Astrocyte (in vitro differentiated cells and primary cell): ENCODE results near the gene CRADD. TPM values are rescaled to one million over a fixed set of nuclear protein-coding genes. Genes with fewer than 3 reads are reported as not detected.

Experiments
- DNase-seq: peaks from one replicate; pipeline ENCODE4 v3.0.0-alpha.2; 2010; ENCODE audit warnings: low read depth
- FAIRE-seq: peaks from 2 replicates; lab custom pipeline; 2011; peaks lifted over from hg19 to GRCh38; lab: Jason Lieb, UNC
- H2AFZ ChIP-seq: 2 replicates; pipeline ENCODE4 v1.6.0; 2012; ENCODE audit warnings: low read depth, low read length, inconsistent platforms
- H3K27ac ChIP-seq: 2 replicates; pipeline ENCODE4 v1.5.1; 2011; ENCODE audit warnings: low read depth, low read length, inconsistent platforms
- H3K27me3 ChIP-seq: 2 replicates; pipeline ENCODE4 v1.6.0; 2011; ENCODE audit warnings: low read length, inconsistent platforms; ENCODE audit not compliant: insufficient read depth
- H3K36me3 ChIP-seq: 2 replicates; pipeline ENCODE4 v1.5.1; 2011; ENCODE audit warnings: low read length, inconsistent platforms; ENCODE audit not compliant: insufficient read depth
- H3K4me1 ChIP-seq: 2 replicates; pipeline ENCODE4 v1.5.1; 2011; ENCODE audit warnings: low read length, inconsistent platforms; ENCODE audit not compliant: insufficient read depth
- H3K4me2 ChIP-seq: 2 replicates; pipeline ENCODE4 v1.6.0; 2012; ENCODE audit warnings: low read length, inconsistent platforms
- H3K4me3 ChIP-seq: 2 replicates; pipeline ENCODE4 v1.5.1; 2011; ENCODE audit warnings: low read depth, mild to moderate bottlenecking, low read length, inconsistent platforms; ENCODE audit not compliant: insufficient read depth
- H3K79me2 ChIP-seq: 2 replicates; pipeline ENCODE4 v1.6.0; 2012; ENCODE audit warnings: mild to moderate bottlenecking, low read length, inconsistent platforms; ENCODE audit not compliant: insufficient read depth
- H3K9ac ChIP-seq: 2 replicates; pipeline ENCODE4 v1.6.0; 2012; ENCODE audit warnings: mild to moderate bottlenecking, low read length, inconsistent platforms
- H3K9me3 ChIP-seq: 2 replicates; pipeline ENCODE4 v1.5.1; 2012; ENCODE audit warnings: low read depth, mild to moderate bottlenecking, low read length, inconsistent platforms; ENCODE audit not compliant: insufficient read depth
- H4K20me1 ChIP-seq: 2 replicates; pipeline ENCODE4 v1.6.0; 2012; ENCODE audit warnings: low read length, inconsistent platforms; ENCODE audit not compliant: insufficient read depth
- H3K27ac Mint-ChIP-seq: one replicate; pipeline ENCODE4 v1.8.0; 2021; ENCODE audit warnings: mild to moderate bottlenecking, mixed read lengths; ENCODE audit not compliant: unreplicated experiment
- H3K27me3 Mint-ChIP-seq: one replicate; pipeline ENCODE4 v1.8.0; 2021; ENCODE audit warnings: low read depth, mixed read lengths; ENCODE audit not compliant: unreplicated experiment
- H3K36me3 Mint-ChIP-seq: one replicate; pipeline ENCODE4 v1.8.0; 2021; ENCODE audit warnings: low read depth, mixed read lengths; ENCODE audit not compliant: unreplicated experiment
- H3K4me1 Mint-ChIP-seq: one replicate; pipeline ENCODE4 v1.8.0; 2021; ENCODE audit warnings: low read depth, mixed read lengths; ENCODE audit not compliant: unreplicated experiment
- H3K4me3 Mint-ChIP-seq: one replicate; pipeline ENCODE4 v1.8.0; 2021; ENCODE audit warnings: mild to moderate bottlenecking, moderate library complexity, mixed read lengths; ENCODE audit not compliant: unreplicated experiment
- H3K9me3 Mint-ChIP-seq: one replicate; pipeline ENCODE4 v1.8.0; 2021; ENCODE audit warnings: mild to moderate bottlenecking, mixed read lengths; ENCODE audit not compliant: unreplicated experiment
- CTCF ChIP-seq: IDR thresholded peaks from 2 replicates; pipeline ENCODE4 v1.5.1; 2011; ENCODE audit warnings: low read depth, mild to moderate bottlenecking, inconsistent platforms, low read length, moderate library complexity; ENCODE audit not compliant: insufficient read depth
- EZH2 ChIP-seq: IDR thresholded peaks from 2 replicates; pipeline ENCODE4 v1.6.1; 2012; ENCODE audit warnings: mild to moderate bottlenecking, low read length, inconsistent platforms; ENCODE audit not compliant: insufficient read depth
- total RNA-seq: library from RNA; stranded (reverse); gene quantifications from 2 replicates; pipeline ENCODE4 v1.2.1, GENCODE V29; 2021

CRADD gene
- total RNA-seq, 1 donor from 2014 or later: 8.8 TPM

- no peak overlapping the region for H3K9ac ChIP-seq
- DNase-seq (no peak), FAIRE-seq (no peak)
- H4K20me1 ChIP-seq: no peaks in the 10 kb centered on the region
- Mint-ChIP-seq H3K9me3 (no peaks in the 10 kb centered on the region), H3K4me1 (no peaks in the 10 kb centered on the region), H3K27ac (no peak overlapping the region), H3K27me3 (no peaks in the 10 kb centered on the region), H3K36me3 (peaks cover 3% of the 10 kb centered on the region), H3K4me3 (no peak overlapping the region)
- no peaks in the 10 kb centered on the region for H3K27me3 ChIP-seq
- TF ChIP-seq EZH2 (no peak), CTCF (no peak)
- no peak overlapping the region for H2AFZ ChIP-seq
- H3K9me3 ChIP-seq: no peaks in the 10 kb centered on the region
- no peak overlapping the region for H3K4me3 ChIP-seq
- no peaks in the 10 kb centered on the region for H3K4me1 ChIP-seq
- no peaks in the 10 kb centered on the region for H3K79me2 ChIP-seq
- no peaks in the 10 kb centered on the region for H3K36me3 ChIP-seq
- no peak overlapping the region for H3K27ac ChIP-seq
- no peak overlapping the region for H3K4me2 ChIP-seq
Observed at GRCh38 chr12:93689076-93689834, 12.1 kb downstream of the CRADD start.

GRCh38 chr12:93696462-93696861 lies 19.3 kb downstream of the CRADD start:
- FAIRE-seq (no peak), DNase-seq (no peak)
- no peak overlapping the region for H3K27ac Mint-ChIP-seq
- H3K4me3 Mint-ChIP-seq: no peak overlapping the region
- Histone ChIP-seq H3K36me3 (no peaks in the 10 kb centered on the region), H2AFZ (no peak overlapping the region), H3K9me3 (no peaks in the 10 kb centered on the region), H3K4me2 (no peak overlapping the region), H3K4me3 (no peak overlapping the region), H3K27me3 (no peaks in the 10 kb centered on the region), H3K4me1 (peaks cover 33% of the 10 kb centered on the region), H3K27ac (no peak overlapping the region), H4K20me1 (no peaks in the 10 kb centered on the region), H3K9ac (no peak overlapping the region), H3K79me2 (no peaks in the 10 kb centered on the region)
- no peaks in the 10 kb centered on the region for H3K27me3 Mint-ChIP-seq
- H3K36me3 Mint-ChIP-seq: no peaks in the 10 kb centered on the region
- H3K9me3 Mint-ChIP-seq: no peaks in the 10 kb centered on the region
- peaks cover 22% of the 10 kb centered on the region for H3K4me1 Mint-ChIP-seq
- TF ChIP-seq CTCF (no peak), EZH2 (no peak)
